Stimulated activated CD4-positive, alpha-beta T cell treated with anti-CD3 and anti-CD28 coated beads, Interleukin-1b, Interleukin-23, amount 100 ng/mL, for 48 hours (primary cell): ENCODE measurements around the gene SHPK.

Experiments used
- DNase-seq: peaks from one replicate; pipeline ENCODE4 v3.0.0-alpha.2; 2020

The SHPK gene

DNA sequence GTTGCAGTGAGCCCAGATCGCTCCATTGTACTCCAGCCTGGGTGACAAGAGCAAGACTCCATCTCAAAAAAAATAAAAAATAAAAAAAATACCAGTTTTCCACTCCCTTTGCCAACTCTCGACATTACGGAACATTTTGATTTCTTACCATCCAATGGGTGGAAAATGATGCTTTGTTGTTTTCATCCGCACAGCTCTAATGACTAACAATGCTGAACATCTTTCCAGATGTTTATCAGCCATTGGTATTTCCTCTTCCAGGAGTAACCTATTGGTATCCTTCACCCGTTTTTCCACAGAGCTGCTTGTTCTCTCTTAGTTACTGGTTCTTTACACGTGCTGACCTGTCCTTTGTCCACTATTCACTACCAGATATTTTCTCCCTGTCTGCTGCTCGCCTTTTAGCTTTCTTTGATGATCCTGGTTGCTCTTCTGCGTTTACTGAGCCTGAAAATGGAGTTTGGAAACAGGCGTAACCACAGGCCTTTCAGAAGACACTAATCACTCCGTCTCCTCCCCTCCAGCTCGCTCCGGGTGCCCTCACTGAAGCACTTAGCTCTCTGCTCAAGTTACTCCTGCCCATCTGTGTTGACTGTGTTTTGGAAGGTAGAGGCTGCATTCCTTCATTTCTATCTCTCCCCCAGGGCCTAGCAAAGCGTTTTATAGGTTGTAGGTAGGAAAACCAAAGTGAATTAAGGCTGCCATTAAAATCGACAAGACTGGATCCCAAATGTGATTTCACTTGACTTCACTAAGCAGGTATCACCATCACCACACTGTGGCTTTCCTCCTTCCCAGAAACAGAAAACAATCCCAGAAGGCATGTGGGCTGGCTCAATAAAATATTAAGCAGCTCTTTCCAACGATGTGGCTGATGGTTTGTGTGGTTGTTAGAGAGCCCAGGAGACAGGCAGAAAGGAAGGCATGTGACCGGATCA lies 8.9 kb downstream of the SHPK start:
- no peak for DNase-seq

- DNase-seq = no peak
Measured at GRCh38 chr17:3622977-3623594, 13.0 kb downstream of the SHPK start.

GRCh38 chr17:3621146-3621720 lies 14.8 kb downstream of the SHPK start:
- DNase-seq = no peak

DNA sequence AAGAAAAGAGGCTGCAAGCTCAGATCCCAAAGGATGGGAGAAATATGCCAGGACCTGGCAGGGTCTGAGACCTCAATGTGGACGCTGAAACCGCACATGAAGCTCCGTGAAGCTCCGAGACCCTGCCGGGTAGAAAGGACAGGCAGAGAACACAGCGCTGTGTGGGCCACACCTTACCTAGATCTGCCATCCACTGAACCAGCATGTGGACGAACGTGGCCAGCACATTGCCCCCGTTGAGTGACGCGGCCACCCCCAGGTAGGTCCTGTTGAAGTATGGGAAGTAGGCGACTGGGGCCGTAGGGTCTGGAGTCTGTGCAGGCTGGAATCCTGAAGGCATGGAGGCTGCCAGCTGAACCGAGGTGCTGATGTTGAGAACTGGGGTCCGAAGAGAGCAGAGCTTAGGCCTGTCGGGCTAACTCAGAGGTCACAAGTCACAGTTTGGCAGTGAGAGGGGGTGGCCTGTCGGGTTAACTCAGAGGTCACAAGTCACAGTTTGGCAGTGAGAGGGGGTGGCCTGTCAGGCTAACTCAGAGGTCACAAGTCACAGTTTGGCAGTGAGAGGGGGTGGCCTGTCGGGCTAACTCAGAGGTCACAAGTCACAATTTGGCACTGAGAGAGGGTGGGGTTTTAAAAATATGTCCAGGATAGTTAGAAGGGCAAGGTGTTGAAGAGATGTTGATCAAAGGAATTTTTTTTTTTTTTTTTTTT lies 20.7 kb downstream of the SHPK start:
- no peak for DNase-seq

DNA sequence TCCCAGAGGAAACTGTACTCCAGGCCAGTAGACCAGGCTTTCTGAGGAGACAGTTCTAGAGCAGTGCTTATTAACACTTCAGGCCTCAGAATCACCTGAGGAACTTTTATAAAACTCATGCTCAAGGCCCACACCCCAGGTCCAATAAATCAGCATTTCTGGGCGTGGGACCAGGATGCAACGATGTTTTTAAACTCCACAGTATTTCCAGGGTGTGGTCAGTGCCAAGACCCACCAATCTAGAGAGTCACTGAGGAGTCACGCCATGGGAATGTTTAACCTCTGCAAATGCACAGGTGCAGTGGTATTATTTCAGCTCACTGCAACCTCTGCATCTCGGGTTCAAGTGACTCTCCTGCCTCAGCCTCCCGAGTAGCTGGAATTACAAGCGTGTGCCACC lies 22.9 kb downstream of the SHPK start:
- DNase-seq = no peak

GRCh38 chr17:3610523-3610922 lies 25.5 kb downstream of the SHPK start:
- no peak for DNase-seq

- DNase-seq = no peak
Measured at GRCh38 chr17:3609689-3610088, 26.4 kb downstream of the SHPK start.

DNA sequence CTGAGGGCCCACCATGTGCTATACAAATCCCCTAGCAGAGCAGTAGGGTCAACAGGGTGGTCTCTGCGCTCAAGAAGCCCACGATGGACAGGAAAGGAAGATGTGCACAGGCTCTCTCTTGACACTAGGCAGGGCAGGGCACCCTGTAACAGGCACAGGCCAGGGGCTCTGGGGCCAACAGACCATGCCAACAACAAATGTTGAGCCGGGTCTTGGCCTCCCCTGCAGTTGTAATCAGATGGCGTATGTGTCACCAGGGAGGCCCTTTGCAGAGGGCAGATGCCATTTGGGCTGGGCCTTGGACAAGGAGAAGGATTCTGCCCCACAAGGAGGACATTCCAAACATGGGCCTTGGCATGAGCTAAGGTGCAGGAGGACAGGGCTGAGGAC lies 32.2 kb downstream of the SHPK start:
- DNase-seq = no peak

GRCh38 chr17:3603119-3603869 lies 32.8 kb downstream of the SHPK start:
- DNase-seq = no peak

DNA sequence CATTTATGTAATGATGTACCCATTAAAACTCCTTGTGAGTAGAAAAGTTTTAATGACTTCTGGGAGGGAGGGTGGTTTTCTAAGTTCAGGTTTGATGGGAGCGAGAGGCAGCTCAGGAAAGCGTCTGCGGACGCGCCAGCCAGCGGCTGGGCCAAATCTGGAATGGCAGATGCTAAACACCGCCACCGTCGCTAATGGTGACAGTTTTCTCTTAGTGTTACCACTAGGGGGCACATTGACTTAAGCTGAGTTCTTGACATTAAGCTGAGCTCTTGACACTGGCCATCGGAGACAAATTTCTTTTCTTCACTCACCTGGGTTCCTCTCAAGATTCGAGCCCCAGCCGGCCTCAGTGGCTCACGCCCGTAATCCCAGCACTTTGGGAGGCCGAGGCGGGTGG lies 33.6 kb downstream of the SHPK start:
- no peak for DNase-seq

- no peak for DNase-seq
Measured at GRCh38 chr17:3600529-3601205, 35.4 kb downstream of the SHPK start.

- no peak for DNase-seq
Measured at GRCh38 chr17:3598078-3598477, 38.0 kb downstream of the SHPK start.

GRCh38 chr17:3596804-3597464 lies 39.1 kb downstream of the SHPK start:
- no peak for DNase-seq

DNA sequence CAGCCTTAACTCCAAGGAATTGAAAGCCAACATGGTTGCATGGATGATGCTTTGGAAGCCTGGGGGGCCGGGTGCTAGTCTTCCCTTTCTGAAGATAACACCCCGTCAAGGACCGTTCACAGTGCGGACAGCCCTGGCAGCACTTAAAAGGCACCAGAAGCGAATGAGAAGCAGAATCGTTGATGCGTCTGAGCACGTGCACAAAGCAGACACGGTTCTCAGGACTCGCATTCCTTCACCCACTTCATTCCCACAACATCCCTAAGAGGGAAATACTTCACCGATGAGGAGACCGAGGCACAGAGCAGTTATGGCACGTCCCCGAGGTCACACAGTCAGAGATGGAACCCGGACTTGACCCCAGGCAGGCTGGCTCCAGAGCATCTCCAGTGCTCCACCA lies 41.1 kb downstream of the SHPK start:
- DNase-seq = no peak

GRCh38 chr17:3594051-3594800 lies 41.8 kb downstream of the SHPK start:
- no peak for DNase-seq

DNA sequence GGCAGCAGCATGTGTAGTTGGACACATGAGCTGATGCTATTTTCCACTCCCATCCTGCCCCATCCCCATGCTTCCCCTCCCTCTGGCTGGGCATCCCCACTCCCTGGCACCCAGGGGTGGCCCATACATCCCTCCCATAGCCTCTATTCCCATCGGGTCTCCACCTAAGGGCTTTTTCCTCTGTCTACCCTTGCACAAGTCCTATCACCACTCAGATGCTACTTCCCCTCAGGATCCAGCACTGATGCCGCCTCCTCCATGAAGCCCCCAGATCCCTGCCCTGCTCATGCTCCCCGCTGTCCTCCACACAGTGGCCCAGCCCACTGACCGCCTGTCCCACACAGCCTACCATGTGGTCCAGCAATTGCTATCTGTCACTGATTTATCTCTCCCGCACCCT lies 42.7 kb downstream of the SHPK start:
- DNase-seq = no peak

GRCh38 chr17:3592216-3592860 lies 43.7 kb downstream of the SHPK start:
- DNase-seq = no peak

- DNase-seq = no peak
Measured at GRCh38 chr17:3590768-3591167, 45.3 kb downstream of the SHPK start.

GRCh38 chr17:3590231-3590630 lies 45.8 kb downstream of the SHPK start:
- DNase-seq = no peak

DNA sequence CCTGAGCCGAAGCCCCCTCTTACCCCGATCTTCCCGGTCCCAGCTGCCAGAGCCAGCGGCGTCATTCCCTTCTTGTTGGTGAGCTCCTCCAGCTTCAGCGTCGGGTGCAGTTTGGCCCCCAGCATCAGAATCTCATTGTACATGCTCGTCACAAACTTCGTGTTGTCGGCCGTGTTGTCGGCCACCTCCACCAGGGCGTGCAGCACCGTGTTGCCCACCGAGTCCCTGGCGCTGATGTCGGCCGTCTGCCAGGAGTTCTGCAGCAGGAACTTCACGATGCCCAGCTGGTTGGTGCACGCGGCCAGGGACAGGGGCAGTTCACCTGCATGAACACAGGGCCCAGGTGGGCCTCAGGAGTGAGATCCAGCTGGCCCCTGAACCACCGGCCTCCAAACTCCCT lies 46.3 kb downstream of the SHPK start:
- DNase-seq = no peak
